Uterus (tissue), 4 donors: ENCODE data around the gene AK4. TPM values are rescaled to one million over a fixed set of nuclear protein-coding genes. Genes with fewer than 3 reads are reported as not detected.

ENCODE experiments used
- DNase-seq, 2 donors: peaks; one replicate each; pipeline ENCODE4 v3.0.0-alpha.2; 2019 to 2020
- H3K27ac ChIP-seq, 2 donors: fragments of 200-600 bp; sonication (generic); 1 replicate in 1 of 2; 2 replicates in 1 of 2; pipeline ENCODE4 v1.5.1; 2016 to 2018
- H3K27me3 ChIP-seq, 2 donors: fragments of 200-600 bp; sonication (generic); one replicate each; pipeline ENCODE4 v1.5.1; 2018 to 2019; ENCODE audit warnings: control low read depth in 1 of 2
- H3K36me3 ChIP-seq, 2 donors: fragments of 200-600 bp; sonication (generic); one replicate each; pipeline ENCODE4 v1.5.1; 2019; ENCODE audit warnings: control low read depth in 1 of 2
- H3K4me1 ChIP-seq, 2 donors: fragments of 200-600 bp; sonication (generic); one replicate each; pipeline ENCODE4 v1.5.1; 2018 to 2019; ENCODE audit warnings: control low read depth in 1 of 2
- H3K4me3 ChIP-seq, 2 donors: fragments of 200-600 bp; sonication (generic); 1 replicate in 1 of 2; 2 replicates in 1 of 2; pipeline ENCODE4 v1.5.1; 2018 to 2019; ENCODE audit warnings: mild to moderate bottlenecking in 1 of 2
- H3K9me3 ChIP-seq, 2 donors: fragments of 200-600 bp; sonication (generic); one replicate each; pipeline ENCODE4 v1.5.1; 2019; ENCODE audit warnings: control low read depth in 1 of 2
- CTCF ChIP-seq, 4 experiments: fragments of 200-600 bp in 2 of 4; fragments of 450-650 bp in 2 of 4; sonication (generic) in 2 of 4; IDR thresholded peaks; one replicate each; pipeline ENCODE4 v1.5.1; 2016 to 2019; ENCODE audit warnings: antibody characterized with exemption in 4 of 4, mild to moderate bottlenecking in 2 of 4, moderate library complexity in 1 of 4
- POLR2A ChIP-seq, 2 donors: fragments of 450-650 bp; IDR thresholded peaks; one replicate each; pipeline ENCODE4 v1.6.1; 2016; ENCODE audit warnings: antibody characterized with exemption in 2 of 2, mild to moderate bottlenecking in 1 of 2, moderate library complexity in 1 of 2
- intact Hi-C: fragments of 100-400 bp; cut with DNase I; formaldehyde crosslinking; loops from one replicate; pipeline ENCODE4 v1.15.1; 2023; ENCODE audit warnings: low total_unique reads
- total RNA-seq, 4 donors: library from RNA; depleted of rRNA in 3 of 4; stranded (reverse); fragments of >200 nt in 3 of 4; gene quantifications; one replicate each; pipeline versions ENCODE4 v1.1.0 to v1.2.4, GENCODE V29; 2014 to 2023
- donor health status: DM: yes; HTN: yes; CAD: no.

AK4 gene
- total RNA-seq, 4 donors from 2014 or later, result 9.5 to 31.5 (median 18.5) TPM

GRCh38 chr1:65189576-65190115, 41.6 kb downstream of the AK4 start:
- intact Hi-C loops, result no loop called here
- Histone ChIP-seq H3K4me1 (no peaks in the 10 kb centered on the region), H3K27me3 (no peaks in the 10 kb centered on the region), H3K9me3 (no peaks in the 10 kb centered on the region), H3K4me3 (no peak overlapping the region), H3K27ac (no peak overlapping the region), H3K36me3 (no peaks in the 10 kb centered on the region)
- DNase-seq, result no peak
- TF ChIP-seq CTCF (IDR thresholded peaks at IDR 0.05), result no peak
- TF ChIP-seq POLR2A (IDR thresholded peaks at IDR 0.05), result no peak

GRCh38 chr1:65190229-65190628, 42.2 kb downstream of the AK4 start:
- intact Hi-C loops, result no loop called here
- no peak overlapping the region for H3K4me3 ChIP-seq
- no peaks in the 10 kb centered on the region for H3K4me1 ChIP-seq
- TF ChIP-seq CTCF (IDR thresholded peaks at IDR 0.05), result no peak
- no peak for TF ChIP-seq POLR2A (IDR thresholded peaks at IDR 0.05)
- H3K36me3 ChIP-seq, result no peaks in the 10 kb centered on the region
- H3K27ac ChIP-seq, result no peak overlapping the region
- DNase-seq, result no peak
- H3K27me3 ChIP-seq, result no peaks in the 10 kb centered on the region
- H3K9me3 ChIP-seq, result no peaks in the 10 kb centered on the region

GRCh38 chr1:65193129-65193695, 45.2 kb downstream of the AK4 start:
- no peak for TF ChIP-seq POLR2A (IDR thresholded peaks at IDR 0.05)
- TF ChIP-seq CTCF (IDR thresholded peaks at IDR 0.05), result no peak
- H3K27me3 ChIP-seq, result no peaks in the 10 kb centered on the region
- intact Hi-C loops, result no loop called here

GRCh38 chr1:65195495-65196417, 47.8 kb downstream of the AK4 start:
- no peak for DNase-seq
- Histone ChIP-seq H3K27ac (peak overlapping the region; percentile 52 to 57), H3K9me3 (no peaks in the 10 kb centered on the region), H3K27me3 (no peaks in the 10 kb centered on the region), H3K4me1 (no peaks in the 10 kb centered on the region), H3K36me3 (no peaks in the 10 kb centered on the region), H3K4me3 (no peak overlapping the region)
- intact Hi-C loops, result no loop called here
- TF ChIP-seq POLR2A (IDR thresholded peaks at IDR 0.05) (no peak), CTCF (IDR thresholded peaks at IDR 0.05) (no peak)

More at GRCh38 chr1:65193129-65193695, 45.2 kb downstream of the AK4 start:
- no peak for DNase-seq
- H3K27ac ChIP-seq, result no peak overlapping the region
- H3K4me3 ChIP-seq, result no peak overlapping the region
- H3K36me3 ChIP-seq, result no peaks in the 10 kb centered on the region
- H3K4me1 ChIP-seq, result no peaks in the 10 kb centered on the region
- no peaks in the 10 kb centered on the region for H3K9me3 ChIP-seq

- H3K27me3 ChIP-seq, result no peaks in the 10 kb centered on the region
Measured at GRCh38 chr1:65196926-65197325, 48.9 kb downstream of the AK4 start.

More at GRCh38 chr1:65196926-65197325, 48.9 kb downstream of the AK4 start:
- no peaks in the 10 kb centered on the region for H3K9me3 ChIP-seq
- intact Hi-C loops, result no loop called here
- H3K4me1 ChIP-seq, result no peaks in the 10 kb centered on the region
- TF ChIP-seq POLR2A (IDR thresholded peaks at IDR 0.05), result no peak
- no peak for TF ChIP-seq CTCF (IDR thresholded peaks at IDR 0.05)
- H3K27ac ChIP-seq, result no peak overlapping the region
- no peak overlapping the region for H3K4me3 ChIP-seq
- H3K36me3 ChIP-seq, result no peaks in the 10 kb centered on the region
- DNase-seq, result no peak
